GM21381 (cell line): ENCODE results near the gene CYB561A3.
A peak's percentile ranks its signal among the peaks of the same experiment; 100 is the strongest.

ENCODE experiments used
- ATAC-seq: cut with Tn5 transposase; IDR thresholded peaks from one replicate; pipeline ENCODE4 v1.9.1; 2021; ENCODE audit warnings: mild to moderate bottlenecking, moderate library complexity; ENCODE audit not compliant: unreplicated experiment

Gene CYB561A3

DNA sequence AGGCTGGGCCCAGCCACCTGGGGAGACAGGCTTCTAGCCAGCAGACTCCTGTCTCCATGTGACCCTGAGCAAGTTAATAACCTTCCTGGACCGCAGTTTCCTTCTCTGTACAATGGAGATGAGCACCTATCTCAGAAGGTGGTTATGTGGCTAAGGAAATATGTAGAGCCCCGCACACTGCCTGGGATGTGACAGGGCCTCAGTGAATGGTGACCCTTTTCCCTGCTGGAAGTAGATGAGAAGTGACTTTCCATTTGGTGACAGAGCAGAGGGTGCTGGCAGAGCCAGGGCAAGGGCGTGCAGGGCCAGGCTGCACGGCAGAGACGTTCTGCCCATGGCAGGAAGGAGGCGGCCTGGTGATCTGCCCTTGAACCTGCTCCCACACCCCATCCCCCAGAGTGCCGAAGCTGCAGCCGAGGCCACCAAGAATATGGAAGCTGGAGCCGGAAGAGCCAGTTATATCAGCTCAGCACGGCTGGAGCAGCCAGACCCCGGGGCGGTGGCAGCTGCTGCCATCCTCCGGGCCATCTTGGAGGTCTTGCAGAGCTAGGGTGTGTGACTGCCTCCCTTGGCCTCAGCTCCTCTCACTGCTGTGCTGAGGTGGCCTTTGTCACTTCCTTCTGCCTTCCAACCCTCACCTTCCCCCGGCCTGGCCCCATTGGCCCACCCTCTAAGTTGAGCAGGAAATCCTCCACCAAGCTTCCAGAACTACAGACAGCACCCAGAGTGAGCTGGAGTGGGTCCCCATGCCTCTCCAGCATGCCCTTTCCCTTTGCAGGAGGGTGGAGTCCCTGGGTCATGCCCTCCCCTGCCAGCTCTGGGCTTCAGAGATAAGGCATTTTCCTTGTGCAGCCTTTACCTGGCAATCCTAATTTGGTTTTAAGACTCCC is 15.5 kb downstream of the CYB561A3 start:
- ATAC-seq = no peak

- ATAC-seq = no peak
Measured at GRCh38 chr11:61345170-61345610, 16.5 kb downstream of the CYB561A3 start.

DNA sequence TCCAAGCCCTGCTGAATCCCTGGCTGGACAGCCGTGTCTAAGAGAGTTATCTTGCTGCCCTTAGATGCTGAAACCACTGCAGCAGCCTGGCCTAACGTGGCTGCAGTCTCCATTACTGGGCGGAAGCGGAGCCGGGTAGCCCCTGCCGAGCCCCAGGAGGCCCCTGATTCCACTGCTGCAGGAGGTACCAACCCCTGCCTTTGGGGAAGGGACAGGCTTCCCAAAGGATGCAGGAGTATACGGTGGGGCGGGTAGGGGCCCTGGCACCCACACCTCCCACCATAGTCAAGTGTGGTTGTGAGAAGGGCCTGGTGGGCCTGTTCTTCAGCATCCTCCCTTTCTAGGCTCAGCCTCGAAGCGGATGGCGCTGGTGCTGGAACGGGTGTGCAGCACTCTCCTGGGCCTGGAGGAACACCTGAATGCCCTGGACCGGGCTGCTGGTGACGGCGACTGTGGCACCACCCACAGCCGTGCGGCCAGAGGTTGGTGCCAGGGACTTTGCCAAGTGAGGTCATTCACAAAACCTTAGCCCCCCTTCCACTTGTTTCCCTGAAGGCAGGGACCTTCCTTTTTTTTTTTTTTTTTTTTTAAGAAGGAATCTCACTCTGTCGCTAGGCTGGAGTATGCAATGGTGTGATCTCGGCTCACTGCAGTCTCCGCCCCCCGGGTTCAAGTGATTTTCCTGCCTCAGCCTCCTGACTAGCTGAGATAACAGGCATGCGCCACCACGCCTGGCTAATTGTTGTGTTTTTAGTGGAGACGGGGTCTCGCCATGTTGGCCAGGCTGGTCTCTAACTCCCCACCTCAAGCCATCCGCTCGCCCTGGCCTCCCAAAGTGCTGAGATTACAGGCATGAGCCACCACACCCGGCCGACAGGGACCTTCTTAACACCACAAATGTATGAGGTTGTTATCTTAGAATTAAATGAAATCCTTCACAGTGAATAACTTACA is 17.6 kb downstream of the CYB561A3 start:
- ATAC-seq = no peak

- no peak for ATAC-seq
Measured at GRCh38 chr11:61342207-61342803, 19.4 kb downstream of the CYB561A3 start.

- ATAC-seq = no peak
Measured at GRCh38 chr11:61341706-61342105, 20.0 kb downstream of the CYB561A3 start.

DNA sequence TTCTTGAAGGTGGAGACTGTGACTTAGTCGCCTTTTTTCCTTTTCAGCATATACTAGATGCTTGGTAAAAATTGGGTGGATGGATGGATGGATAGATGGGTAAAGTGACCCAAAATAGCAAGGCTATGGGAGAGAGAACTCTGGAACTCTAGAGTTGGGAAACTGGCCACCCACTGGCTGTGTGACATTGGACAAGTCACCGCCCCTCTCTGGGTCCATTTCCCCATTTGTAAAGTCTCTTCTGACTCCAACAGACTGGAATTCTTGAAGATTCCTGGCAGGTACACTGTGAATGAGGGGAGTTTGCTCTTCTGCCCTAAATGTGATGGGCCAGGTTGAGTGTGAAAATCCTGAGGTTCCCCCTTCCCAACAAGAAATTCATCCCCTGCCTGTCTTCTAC is 20.7 kb downstream of the CYB561A3 start:
- no peak for ATAC-seq

- ATAC-seq = no peak
Measured at GRCh38 chr11:61339490-61339878, 22.2 kb downstream of the CYB561A3 start.

DNA sequence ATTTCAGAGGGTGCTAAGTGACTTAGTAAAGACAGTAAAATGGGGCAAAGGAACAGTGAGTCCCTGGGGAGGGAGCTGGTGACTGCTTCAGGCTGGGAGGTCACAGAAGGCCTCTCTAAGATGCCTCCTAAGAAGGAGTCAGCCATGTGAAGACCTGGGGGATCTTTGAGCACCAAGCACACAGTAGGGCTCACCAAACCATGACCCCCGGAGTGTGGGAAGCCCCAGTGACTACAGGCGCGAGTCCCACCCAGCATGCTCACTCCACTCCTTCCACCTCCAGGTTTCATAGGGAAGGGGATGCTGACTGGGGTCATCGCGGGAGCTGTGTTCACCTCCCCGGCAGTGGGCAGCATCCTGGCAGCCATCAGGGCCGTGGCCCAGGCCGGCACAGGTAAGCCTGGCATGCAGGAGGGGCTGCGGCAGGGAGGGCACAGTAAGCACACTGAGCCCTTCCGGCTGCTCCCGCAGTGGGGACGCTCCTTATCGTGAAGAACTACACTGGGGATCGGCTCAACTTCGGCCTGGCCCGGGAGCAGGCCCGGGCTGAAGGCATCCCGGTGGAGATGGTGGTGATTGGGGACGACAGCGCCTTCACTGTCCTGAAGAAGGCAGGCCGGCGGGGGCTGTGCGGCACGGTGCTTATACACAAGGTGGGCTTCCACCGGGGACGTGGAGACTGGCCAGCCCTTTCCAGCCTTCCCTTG is 22.7 kb downstream of the CYB561A3 start:
- no peak for ATAC-seq

DNA sequence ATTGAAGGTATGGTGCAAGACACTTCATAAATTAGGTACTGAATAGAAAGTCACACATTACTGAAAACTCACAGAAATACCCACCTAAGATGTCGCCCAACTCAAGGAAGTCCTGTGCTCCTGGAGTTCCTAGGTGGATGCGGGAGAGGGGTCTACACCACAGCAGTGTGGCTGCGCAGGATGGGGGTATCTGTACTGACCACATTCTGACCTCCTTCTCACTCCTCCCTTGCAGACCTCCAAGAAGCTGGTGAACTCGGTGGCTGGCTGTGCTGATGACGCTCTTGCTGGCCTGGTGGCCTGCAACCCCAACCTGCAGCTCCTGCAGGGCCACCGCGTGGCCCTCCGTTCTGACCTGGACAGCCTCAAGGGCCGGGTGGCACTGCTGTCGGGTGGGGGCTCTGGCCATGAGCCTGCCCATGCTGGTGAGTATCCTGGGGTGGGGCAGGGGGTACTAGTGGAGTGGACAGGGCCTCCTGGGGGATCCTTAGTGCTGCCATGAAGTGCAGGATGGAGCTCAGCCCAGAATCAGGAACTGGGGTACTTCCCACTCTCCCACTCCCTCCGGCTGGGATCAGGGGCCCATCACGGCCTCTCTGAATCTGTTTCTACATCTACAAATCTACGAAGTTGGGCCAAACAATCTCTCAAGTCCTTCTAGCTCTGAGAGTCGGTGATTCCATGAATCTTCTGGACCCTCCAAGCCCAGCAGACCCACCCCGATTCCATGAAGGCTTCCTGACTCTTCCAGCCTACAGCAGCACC is 23.8 kb downstream of the CYB561A3 start:
- ATAC-seq = no peak

DNA sequence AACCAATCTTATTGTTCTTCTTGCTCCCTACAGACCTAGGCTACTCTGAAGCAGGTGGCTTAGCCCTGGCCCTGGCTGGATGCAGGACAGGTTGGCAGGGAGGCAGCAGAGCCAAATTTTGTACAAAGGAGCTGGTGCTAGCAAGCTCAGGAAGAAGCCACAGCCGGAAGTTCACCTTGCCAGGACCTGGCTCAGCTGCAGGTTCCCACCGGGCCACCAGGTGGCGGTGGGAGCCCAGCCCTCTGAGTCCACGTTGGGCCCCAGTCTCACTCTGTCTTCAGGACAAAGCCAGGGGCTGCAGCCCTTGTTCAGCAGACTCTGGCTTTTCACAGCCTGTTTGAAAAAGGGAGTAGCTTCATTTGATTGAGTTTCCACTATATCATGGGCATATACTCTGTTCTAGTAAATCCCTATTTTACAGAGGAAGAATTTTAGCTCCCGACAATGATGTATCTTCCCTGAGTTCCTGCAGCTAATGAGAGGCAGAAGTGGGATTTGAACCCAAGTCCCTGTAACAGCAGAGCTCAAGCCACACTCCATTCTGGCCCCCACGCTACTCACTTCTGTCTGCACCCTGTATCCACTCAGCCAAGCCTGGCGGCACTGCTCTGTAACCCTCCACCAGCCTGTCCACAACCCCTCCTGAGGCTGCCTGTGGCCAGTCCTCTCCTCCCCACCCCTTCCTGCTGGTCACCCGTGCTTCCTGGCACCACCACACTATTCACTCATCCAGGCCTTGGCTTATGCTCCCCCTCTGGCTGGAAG is 25.3 kb downstream of the CYB561A3 start:
- ATAC-seq = no peak

GRCh38 chr11:61335355-61335710 is 26.3 kb downstream of the CYB561A3 start:
- no peak for ATAC-seq

GRCh38 chr11:61334434-61335354 is 27.0 kb downstream of the CYB561A3 start:
- ATAC-seq = no peak

GRCh38 chr11:61333550-61334433 is 27.9 kb downstream of the CYB561A3 start:
- no peak for ATAC-seq

- peak; percentile 94 for ATAC-seq
Measured at GRCh38 chr11:61332797-61333549, 28.7 kb downstream of the CYB561A3 start, which contains the start of the genes DDB1 and TKFC. Gene DDB1, minus strand, starts transcription at chr11:61333105. Its CDS starts 137 bp downstream, at chr11:61332968. Gene TKFC, plus strand, starts transcription at chr11:61333228. Its CDS starts 1,501 bp downstream, at chr11:61334729.

- ATAC-seq = peak; percentile 6
Measured at GRCh38 chr11:61332281-61332796, 29.3 kb downstream of the CYB561A3 start.

GRCh38 chr11:61331651-61332050 is 30.0 kb downstream of the CYB561A3 start:
- no peak for ATAC-seq
